Iris pigment epithelial cell (primary cell): Measurements from ENCODE around the gene SP7.
"Not testable (repeated sequence)": the region's sequence is repeated elsewhere in the genome, so short reads cannot be mapped to it uniquely, and the experiment has no call there.

Experiments used
- DNase-seq: peaks from one replicate; pipeline ENCODE4 v3.0.0-alpha.2; 2011; ENCODE audit warnings: low read depth

SP7 gene

DNA sequence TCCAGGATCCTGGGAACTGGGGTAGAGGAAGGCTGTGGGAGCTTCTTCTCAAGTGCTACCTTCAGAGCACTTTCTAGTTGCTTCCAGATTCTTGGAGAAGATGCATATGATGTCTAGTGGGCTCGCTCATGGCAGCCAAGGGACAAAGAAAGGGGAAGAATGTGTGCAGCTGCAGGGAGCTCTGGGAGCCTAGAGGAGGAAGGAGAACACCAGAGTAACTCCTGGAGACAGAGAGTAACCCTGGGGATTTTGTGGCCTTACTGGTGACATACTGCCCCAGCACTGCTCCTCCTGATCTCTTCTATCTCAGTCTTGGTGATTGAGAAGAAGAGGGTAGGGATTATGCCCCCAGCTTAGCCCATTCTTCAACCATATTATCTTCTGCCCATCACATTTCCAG lies 10.3 kb upstream of the SP7 start:
- DNase-seq: no peak

GRCh38 chr12:53345486-53346188 lies 9.5 kb upstream of the SP7 start:
- no peak for DNase-seq

GRCh38 chr12:53344824-53345485 lies 8.8 kb upstream of the SP7 start:
- peak; percentile 75 for DNase-seq

- DNase-seq: no peak
These were observed 8.3 kb upstream of the SP7 start for GRCh38 chr12:53344487-53344823.

- DNase-seq: no peak
These were observed 7.8 kb upstream of the SP7 start for GRCh38 chr12:53343969-53344368.

GRCh38 chr12:53343449-53343848 lies 7.3 kb upstream of the SP7 start:
- no peak for DNase-seq

DNA sequence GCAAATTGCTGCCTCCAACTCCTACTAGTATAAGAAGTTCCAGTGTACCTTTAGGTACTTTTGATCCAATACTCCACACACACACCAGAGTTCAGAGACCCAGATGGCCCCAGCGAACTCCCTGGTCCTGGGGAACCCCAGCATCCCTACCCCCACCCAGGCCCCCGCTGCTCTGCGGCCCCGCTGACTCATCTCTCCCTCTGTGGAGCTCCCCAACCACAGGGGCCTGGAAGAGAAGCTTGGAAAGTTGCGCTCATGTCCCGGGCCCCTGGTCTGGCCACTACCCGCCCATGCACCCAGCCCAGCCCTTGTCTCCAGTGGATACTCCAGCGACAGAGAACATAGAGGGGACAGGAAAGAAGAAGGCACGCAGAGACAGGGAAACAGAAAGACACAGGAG lies 4.2 kb upstream of the SP7 start:
- DNase-seq: no peak

DNA sequence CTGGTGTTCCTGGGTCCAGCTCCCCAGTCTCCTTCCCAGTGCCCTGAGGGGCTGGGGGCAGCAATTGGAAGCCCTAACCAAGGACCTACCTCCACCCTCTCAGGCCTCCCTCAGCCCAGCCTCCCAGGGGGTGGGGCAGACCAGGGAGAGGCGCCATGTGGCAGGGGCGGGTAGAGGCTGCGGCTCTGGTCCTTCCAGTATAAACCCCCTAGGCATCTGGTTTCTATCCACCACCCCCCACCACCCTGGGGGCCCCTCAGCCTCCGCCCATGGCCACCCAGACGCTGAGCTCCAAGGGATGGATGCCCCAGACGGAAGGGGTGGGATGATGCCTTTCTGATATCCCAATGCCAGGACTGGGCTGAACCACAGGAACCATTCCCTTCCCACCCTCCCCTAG lies 2.8 kb upstream of the SP7 start:
- DNase-seq: no peak

DNA sequence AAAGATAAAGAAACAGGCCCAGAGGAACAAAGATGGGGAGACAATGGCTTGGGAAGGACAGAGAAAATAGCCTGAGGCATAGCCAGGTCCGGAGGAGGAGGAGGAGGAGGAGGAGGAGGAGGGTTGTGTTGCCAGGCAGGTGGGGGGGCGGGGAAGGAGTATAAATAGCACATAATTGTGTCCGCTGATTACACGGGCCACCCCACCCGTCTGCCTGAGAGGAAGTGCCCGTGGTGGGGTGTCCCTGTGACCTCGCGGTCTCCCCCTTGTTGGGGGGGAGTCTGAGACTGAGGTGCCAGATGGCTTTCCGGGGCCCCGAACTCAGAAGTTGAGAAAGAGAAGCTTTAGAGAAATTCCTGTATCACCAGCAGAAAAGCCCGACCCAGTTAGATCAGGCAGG lies 1.9 kb upstream of the SP7 start:
- DNase-seq: no peak

GRCh38 chr12:53334822-53335221 lies 1.3 kb downstream of the SP7 start:
- no peak for DNase-seq

GRCh38 chr12:53333845-53334244 lies 2.3 kb downstream of the SP7 start:
- no peak for DNase-seq

- DNase-seq: no peak
These were observed 2.9 kb downstream of the SP7 start for GRCh38 chr12:53333289-53333688.

- no peak for DNase-seq
These were observed 3.4 kb downstream of the SP7 start for GRCh38 chr12:53332744-53333143.

DNA sequence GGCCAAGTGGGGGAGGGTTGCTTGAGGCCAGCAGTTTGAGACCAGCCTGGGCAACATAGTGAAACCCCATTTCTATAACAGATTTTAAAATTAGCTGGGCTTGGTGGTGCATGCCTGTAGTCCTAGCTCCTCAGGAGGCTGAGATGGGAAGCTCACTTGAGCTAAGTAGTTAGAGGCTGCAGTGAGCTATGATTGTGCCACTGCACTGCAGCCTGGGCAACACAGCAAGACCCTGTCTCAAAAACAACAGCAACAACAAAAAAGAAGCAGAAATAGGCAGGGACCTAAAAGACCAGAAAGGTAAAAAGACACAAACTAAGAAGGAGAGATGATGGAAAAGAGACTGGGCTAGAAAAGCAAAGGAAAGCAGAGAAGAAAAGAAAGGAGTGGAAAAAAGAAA lies 3.8 kb downstream of the SP7 start:
- not testable (repeated sequence) for DNase-seq

DNA sequence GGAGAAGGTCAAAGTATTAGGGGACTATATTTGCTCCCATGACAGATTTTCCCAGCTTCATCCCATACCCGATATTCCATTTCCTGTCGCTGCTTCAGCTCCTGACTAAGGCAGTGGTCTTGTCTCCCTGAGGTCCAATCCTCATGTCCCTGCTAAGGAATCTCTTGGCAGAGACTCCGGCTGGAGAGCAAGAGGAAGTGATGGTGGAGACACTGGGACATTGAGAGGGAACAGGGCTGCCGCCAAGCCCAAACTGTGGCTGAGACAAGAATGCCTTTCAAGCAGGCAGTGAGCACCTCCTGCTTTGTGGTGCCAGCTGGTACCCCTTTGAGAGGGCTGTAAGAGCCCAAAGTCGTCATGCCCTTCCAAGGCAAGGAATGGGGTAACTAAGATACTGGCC lies 5.5 kb downstream of the SP7 start:
- no peak for DNase-seq

DNA sequence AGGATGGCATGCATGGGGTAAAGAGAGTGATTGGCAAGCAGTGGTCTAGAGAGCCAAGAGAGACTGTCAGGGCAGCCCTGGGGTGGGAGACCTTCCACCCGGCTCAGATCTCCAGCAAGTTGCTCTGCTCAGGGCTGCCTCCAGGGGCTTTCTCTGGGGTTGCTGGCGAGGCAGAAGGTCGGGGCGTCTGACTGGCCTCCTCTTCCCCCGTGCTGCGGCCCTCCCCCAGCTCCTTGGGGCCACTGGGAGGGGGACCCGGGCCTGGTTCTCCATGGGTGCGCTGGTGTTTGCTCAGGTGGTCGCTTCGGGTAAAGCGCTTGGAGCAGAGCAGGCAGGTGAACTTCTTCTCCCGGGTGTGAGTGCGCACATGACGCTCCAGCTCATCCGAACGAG lies 8.1 kb downstream of the SP7 start:
- DNase-seq: no peak

DNA sequence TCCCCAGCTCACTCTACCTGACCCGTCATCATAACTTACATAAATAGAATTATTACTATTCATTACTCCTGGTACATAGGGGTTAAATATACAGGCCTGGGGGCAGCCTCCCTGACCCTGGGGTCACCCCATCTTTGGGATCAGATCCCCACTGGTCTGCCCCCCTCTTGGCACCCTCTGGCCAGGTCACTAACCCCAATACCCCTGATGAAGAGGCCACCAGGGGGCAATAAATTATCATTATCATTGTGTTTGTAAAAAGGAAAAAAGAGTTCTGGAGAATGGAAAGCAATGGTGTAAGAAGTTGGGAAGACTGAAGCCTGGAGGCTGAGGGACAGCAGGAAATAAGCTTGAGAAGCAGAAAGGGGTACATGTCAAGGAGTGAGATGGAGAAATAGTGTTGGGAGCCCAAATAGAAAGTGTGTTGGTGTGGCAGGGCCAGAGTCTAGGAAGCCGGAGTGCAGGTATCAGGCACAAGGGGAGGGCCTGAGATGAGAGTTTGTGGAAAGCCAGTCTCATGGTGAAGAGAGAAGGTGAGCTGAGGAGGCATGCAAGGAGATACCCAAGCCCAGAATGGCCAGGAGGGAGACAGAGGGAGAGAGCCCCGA lies 8.6 kb downstream of the SP7 start:
- no peak for DNase-seq

DNA sequence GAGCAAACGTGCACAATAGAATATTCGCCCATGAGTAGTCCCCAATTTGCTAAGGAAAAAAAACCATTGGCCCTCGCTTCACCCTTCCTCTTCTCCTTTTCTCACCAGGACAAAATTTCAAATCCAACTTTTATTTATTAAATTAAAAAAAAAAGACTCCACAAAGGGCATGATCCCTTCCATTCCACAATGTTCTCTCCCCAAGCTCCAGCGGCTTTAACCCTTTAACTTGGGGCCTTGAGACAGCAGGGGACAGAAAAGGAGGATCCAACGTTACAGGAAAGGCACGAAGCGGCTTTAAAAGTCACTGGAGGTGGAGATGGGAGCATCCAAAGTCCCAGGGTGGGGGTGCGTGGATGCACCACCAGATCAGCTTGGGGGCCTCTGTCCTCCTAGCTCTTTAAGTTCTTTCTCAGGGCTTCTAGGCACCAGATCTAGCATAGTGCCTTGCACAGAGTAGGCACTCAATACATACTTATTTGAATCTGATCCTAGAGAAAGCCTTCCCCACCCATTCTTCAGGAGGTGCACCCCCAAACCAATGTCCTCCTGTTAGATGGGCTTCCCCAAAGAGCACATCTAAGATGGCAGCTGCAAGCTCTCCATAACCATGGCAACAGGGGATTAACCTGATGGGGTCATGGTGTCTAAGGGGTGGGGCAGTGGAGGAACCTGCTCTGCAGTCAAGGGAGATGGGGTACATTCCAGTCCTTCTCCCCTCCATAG lies 9.5 kb downstream of the SP7 start:
- DNase-seq: no peak

DNA sequence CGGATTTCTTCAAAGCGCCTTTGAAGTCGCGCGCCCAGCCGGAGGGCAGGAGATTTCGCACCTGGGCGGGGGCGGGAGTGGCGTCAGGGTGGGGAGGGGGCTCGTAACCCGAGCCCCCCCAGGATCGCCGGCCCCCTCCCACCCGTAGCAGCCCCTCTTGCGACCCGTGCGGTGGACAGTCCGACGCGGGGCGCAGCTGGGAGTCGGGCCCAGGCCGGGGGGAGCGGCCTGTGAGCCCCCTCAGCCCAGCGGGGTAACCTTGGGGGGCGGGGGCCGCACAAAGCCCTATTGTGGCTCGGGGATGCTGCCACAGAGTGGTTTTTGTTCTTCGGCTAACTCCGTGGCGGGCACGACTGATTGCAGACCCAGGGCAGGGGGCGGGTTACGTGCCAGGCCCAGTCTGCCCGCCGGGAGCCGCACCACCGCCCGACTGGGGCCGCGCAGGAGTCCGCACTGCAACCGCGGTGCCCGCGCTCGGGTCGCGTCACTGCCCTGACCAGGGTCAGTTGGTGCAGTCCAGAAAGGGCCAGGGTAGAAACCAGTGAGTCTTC lies 10.6 kb downstream of the SP7 start:
- DNase-seq: no peak

DNA sequence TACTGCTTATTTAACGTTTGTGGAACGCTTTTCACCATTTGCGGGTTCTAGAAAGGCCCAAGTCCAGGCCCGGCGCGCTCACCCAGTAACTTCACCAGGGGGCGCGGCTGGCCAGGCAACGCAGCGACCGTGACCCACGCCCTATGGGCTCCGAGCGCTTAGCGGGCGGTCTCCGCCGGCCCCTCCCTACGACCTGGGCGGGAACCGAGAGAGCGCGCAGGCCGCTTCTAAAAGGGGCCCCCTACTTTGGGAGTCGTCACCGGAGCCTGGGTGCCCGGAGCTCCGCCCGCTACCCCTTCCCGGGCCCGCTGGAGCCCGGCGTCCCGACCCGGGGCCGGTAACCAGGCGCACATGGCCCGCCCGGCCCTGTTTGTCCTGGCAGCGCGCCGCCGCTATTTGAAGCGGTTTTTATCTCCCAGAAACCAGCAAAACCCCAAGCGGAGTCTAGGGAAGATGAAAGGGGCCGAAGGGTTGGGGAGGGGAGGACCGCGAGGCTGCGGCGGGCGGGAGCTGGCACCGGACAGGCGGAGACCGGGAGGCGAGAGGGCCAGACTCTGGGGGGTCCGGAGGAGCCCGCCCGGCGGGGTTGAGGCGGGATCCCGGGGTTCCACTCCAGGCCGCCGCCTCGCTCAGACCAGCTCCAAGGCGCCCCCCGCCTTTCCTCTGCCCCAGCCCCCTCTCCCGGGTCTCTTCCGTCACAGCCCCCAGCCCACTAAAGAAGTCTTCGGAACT lies 11.2 kb downstream of the SP7 start:
- peak; percentile 84 for DNase-seq

- no peak for DNase-seq
These were observed 11.9 kb downstream of the SP7 start for GRCh38 chr12:53324113-53324778.
